HG02610 (cell line): ENCODE data around the gene CHD8.
"Not testable (repeated sequence)": the region's sequence is repeated elsewhere in the genome, so short reads cannot be mapped to it uniquely, and the experiment has no call there.

Experiments used
- ATAC-seq: cut with Tn5 transposase; IDR thresholded peaks from one replicate; pipeline ENCODE4 v1.9.1; 2021; ENCODE audit warnings: mild to moderate bottlenecking, moderate library complexity; ENCODE audit not compliant: unreplicated experiment

Gene CHD8

GRCh38 chr14:21455912-21456667 is at the start of gene CHD8:
CHD8 (minus strand) TSS chr14:21456123; CDS start chr14:21431643, 24,480 bp downstream.
- ATAC-seq = peak; percentile 97

GRCh38 chr14:21505012-21505553 is 49.2 kb upstream of the CHD8 start:
- peak; percentile 86 for ATAC-seq

- no peak for ATAC-seq
Observed at GRCh38 chr14:21503376-21503775, 47.5 kb upstream of the CHD8 start.

- no peak for ATAC-seq
Observed at GRCh38 chr14:21501568-21501967, 45.6 kb upstream of the CHD8 start.

GRCh38 chr14:21498540-21499526 is 42.9 kb upstream of the CHD8 start:
- no peak for ATAC-seq

- ATAC-seq = no peak
Observed at GRCh38 chr14:21496453-21496852, 40.5 kb upstream of the CHD8 start.

- no peak for ATAC-seq
Observed at GRCh38 chr14:21494902-21495762, 39.2 kb upstream of the CHD8 start.

- no peak for ATAC-seq
Observed at GRCh38 chr14:21486640-21487087, 30.7 kb upstream of the CHD8 start.

- ATAC-seq = peak; percentile 99
Observed at GRCh38 chr14:21476925-21477681, 21.2 kb upstream of the CHD8 start, which contains the start of the genes RAB2B and TOX4. RAB2B (minus strand) TSS chr14:21476959; CDS start chr14:21476872, 87 bp downstream. TOX4 (plus strand) TSS chr14:21477195; CDS start chr14:21477279, 84 bp downstream.

- peak; percentile 28 for ATAC-seq
Observed at GRCh38 chr14:21476523-21476924, 20.6 kb upstream of the CHD8 start.

GRCh38 chr14:21475767-21476522 is 20.0 kb upstream of the CHD8 start:
- peak; percentile 1 for ATAC-seq

- ATAC-seq = no peak
Observed at GRCh38 chr14:21467616-21468015, 11.7 kb upstream of the CHD8 start.

GRCh38 chr14:21455592-21455911 is 371 bp downstream of the CHD8 start:
- peak; percentile 18 for ATAC-seq

GRCh38 chr14:21454843-21455544 is 929 bp downstream of the CHD8 start:
- ATAC-seq = no peak

GRCh38 chr14:21449899-21450216 is 6.1 kb downstream of the CHD8 start:
- no peak for ATAC-seq

GRCh38 chr14:21442657-21443056 is 13.3 kb downstream of the CHD8 start:
- not testable (repeated sequence) for ATAC-seq

- ATAC-seq = no peak
Observed at GRCh38 chr14:21440859-21441258, 15.1 kb downstream of the CHD8 start.
